NCI-H2196 (cell line): Measurements from ENCODE around the gene LRRC55.

Experiments used
- DNase-seq: peaks from one replicate; lab custom pipeline; 2025; ENCODE audit not compliant: unreplicated experiment; lab: John Stamatoyannopoulos, UW

The LRRC55 gene

GRCh38 chr11:57231539-57232253, 49.9 kb downstream of the LRRC55 start:
- DNase-seq: no peak

GRCh38 chr11:57233702-57234101, 51.9 kb downstream of the LRRC55 start:
- no peak for DNase-seq

- no peak for DNase-seq
Observed at GRCh38 chr11:57235761-57236703, 54.3 kb downstream of the LRRC55 start.

- DNase-seq: no peak
Observed at GRCh38 chr11:57237204-57237681, 55.5 kb downstream of the LRRC55 start, which contains the start of gene APLNR. Gene APLNR, minus strand, starts transcription at chr11:57237250. Its CDS starts 246 bp downstream, at chr11:57237004.

- DNase-seq: no peak
Observed at GRCh38 chr11:57239348-57239747, 57.6 kb downstream of the LRRC55 start.

- DNase-seq: no peak
Observed at GRCh38 chr11:57240007-57240406, 58.3 kb downstream of the LRRC55 start.

GRCh38 chr11:57240757-57241156, 59.0 kb downstream of the LRRC55 start:
- DNase-seq: no peak
